ENCODE measurements around the gene IFNA5.
A peak's percentile ranks its signal among the peaks of the same experiment; 100 is the strongest.

IFNA5 gene

DNA sequence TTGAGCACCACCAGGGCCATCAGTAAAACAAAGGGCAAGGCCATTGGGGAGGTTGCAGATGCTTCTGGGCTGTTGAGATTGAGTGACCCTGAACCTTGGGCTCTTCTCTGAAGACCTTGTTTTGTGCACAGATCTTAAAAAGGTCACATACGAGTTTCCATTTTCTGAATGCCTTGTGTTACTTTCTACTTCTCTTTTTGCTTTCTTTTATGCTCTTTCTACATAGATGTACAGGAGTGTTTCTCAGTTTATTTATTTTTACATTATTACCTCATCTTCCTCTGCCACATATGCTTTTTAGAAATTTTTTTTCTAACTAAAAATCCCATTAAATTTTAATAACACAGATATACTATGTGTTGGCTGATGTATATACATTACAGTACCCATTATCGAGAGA is at the start of gene IFNA5:
IFNA5 (minus strand) TSS at position 101 of the 400 bp plus-strand sequence; CDS start at position 44, 57 bp downstream.
- Histone ChIP-seq H3K27me3 (replicated peaks; ENCODE audit: control insufficient read depth, insufficient read depth, low read length) (no peaks in the 10 kb centered on the region), H3K36me3 (ENCODE audit: control insufficient read depth, insufficient read depth, low read length, severe bottlenecking) (no peaks in the 10 kb centered on the region), H3K4me3 (ENCODE audit: low read length) (no peak within 1 kb of the TSS), H3K9me3 (ENCODE audit: control insufficient read depth, low read length) (no peaks in the 10 kb centered on the region), H3K4me1 (ENCODE audit: control insufficient read depth, insufficient read depth, low read length) (no peaks in the 10 kb centered on the region), H3K9ac (ENCODE audit: low read length) (no peak within 1 kb of the TSS)
- no peak for DNase-seq (ENCODE audit: low read depth)

DNA sequence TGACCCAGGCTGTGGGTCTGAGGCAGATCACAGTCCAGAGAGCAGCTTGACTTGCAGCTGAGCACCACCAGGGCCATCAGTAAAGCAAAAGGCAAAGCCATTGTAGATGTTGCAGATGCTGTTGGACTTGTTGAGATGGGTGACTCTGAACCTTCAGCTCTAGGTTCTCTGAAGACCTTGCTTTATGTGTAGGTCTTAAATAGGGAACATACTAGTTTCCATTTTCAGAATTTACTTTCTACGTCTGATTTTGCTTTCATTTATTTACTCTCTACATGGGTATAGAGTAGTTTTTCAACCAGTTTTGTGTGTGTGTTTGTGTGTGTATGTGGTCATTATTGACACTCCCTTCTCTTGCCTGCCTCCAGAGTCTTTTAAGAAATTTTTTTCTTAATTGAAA is 45.7 kb upstream of the IFNA5 start, which contains the start of gene IFNA6:
IFNA6 (minus strand) TSS at position 101 of the 400 bp plus-strand sequence; CDS start at position 101, 0 bp downstream.
- Histone ChIP-seq H3K9ac (ENCODE audit: low read length) (no peak within 1 kb of the TSS), H3K4me1 (ENCODE audit: control insufficient read depth, insufficient read depth, low read length) (no peaks in the 10 kb centered on the region), H3K36me3 (ENCODE audit: control insufficient read depth, insufficient read depth, low read length, severe bottlenecking) (no peaks in the 10 kb centered on the region), H3K9me3 (ENCODE audit: control insufficient read depth, low read length) (no peaks in the 10 kb centered on the region), H3K27me3 (replicated peaks; ENCODE audit: control insufficient read depth, insufficient read depth, low read length) (no peaks in the 10 kb centered on the region), H3K4me3 (ENCODE audit: low read length) (no peak within 1 kb of the TSS)
- no peak for DNase-seq (ENCODE audit: low read depth)

DNA sequence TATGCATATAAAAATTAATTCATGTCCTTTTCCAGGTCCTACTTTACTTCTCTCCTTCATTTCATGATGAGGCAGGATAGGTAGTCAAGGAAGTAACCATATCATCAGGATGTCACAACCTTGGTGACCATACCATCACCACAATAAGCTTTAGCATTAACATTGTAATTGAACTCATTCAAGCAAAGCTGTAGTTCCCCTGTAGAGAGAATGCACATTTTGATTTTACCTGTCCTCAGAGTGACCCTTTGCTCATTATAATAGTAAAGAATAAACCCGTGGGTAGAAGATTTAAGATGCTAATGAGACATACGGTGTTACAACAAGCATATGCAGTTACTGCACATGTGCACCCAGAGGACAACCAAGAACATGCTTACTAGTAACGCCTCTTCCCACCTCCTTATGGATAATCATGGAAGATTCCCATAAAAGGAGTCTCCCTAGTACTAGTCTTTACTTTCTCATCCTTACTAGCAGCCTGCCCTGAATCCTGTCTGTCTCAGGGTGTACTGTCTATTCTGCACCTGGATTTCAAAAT is 43.4 kb upstream of the IFNA5 start:
- H3K36me3 ChIP-seq (ENCODE audit: control insufficient read depth, insufficient read depth, low read length, severe bottlenecking): no peaks in the 10 kb centered on the region
- H3K4me3 ChIP-seq (ENCODE audit: low read length): no peak overlapping the region
- H3K4me1 ChIP-seq (ENCODE audit: control insufficient read depth, insufficient read depth, low read length): no peaks in the 10 kb centered on the region
- peaks cover 6% of the 10 kb centered on the region for H3K9me3 ChIP-seq (ENCODE audit: control insufficient read depth, low read length)
- no peak overlapping the region for H3K9ac ChIP-seq (ENCODE audit: low read length)
- no peaks in the 10 kb centered on the region for H3K27me3 ChIP-seq (replicated peaks; ENCODE audit: control insufficient read depth, insufficient read depth, low read length)
- DNase-seq (ENCODE audit: low read depth): no peak

DNA sequence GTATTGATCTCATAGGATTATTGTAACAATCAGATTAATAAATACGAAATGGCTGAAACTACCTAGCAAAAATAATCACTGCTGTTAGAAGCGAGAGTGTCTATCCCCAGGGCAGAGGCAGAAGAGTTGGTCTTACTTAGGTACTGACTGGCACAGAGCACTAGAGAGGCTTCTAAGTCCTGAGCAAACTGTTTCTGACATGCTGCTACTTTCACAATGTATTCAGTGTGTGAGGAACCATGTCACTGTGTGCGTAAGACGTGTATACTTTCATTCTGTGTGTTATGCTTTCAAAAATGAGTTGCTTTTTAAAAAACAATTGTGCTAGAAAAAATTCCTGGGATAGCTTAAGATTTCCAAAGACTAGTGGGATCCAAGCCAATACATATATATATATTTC is 35.6 kb upstream of the IFNA5 start:
- Histone ChIP-seq H3K9ac (ENCODE audit: low read length) (no peak overlapping the region), H3K36me3 (ENCODE audit: control insufficient read depth, insufficient read depth, low read length, severe bottlenecking) (no peaks in the 10 kb centered on the region), H3K9me3 (ENCODE audit: control insufficient read depth, low read length) (peaks cover 11% of the 10 kb centered on the region), H3K4me1 (ENCODE audit: control insufficient read depth, insufficient read depth, low read length) (no peaks in the 10 kb centered on the region), H3K4me3 (ENCODE audit: low read length) (no peak overlapping the region), H3K27me3 (replicated peaks; ENCODE audit: control insufficient read depth, insufficient read depth, low read length) (no peaks in the 10 kb centered on the region)
- DNase-seq (ENCODE audit: low read depth): no peak

DNA sequence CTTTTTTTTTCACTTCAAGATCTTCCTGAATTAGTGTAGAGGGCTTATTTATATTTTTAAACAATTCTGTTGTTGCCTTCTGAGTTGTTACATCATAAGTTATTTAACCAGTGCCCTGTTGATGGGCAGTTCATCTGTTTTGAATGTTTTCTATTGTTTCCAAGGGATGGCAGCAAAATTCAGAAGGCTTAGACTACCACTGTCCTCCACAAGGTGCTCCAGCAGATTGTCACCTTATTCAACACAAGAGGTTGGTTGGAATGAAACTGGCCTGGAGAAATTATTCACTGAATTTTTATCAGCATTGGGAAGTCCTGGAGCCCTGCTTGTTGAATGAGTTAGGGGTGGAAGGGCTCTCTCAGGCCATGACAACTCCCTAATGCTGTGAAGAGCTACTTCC is 31.3 kb upstream of the IFNA5 start:
- H3K9me3 ChIP-seq (ENCODE audit: control insufficient read depth, low read length): no peaks in the 10 kb centered on the region
- H3K4me1 ChIP-seq (ENCODE audit: control insufficient read depth, insufficient read depth, low read length): peaks cover 27% of the 10 kb centered on the region
- H3K36me3 ChIP-seq (ENCODE audit: control insufficient read depth, insufficient read depth, low read length, severe bottlenecking): no peaks in the 10 kb centered on the region
- no peaks in the 10 kb centered on the region for H3K27me3 ChIP-seq (replicated peaks; ENCODE audit: control insufficient read depth, insufficient read depth, low read length)
- no peak overlapping the region for H3K4me3 ChIP-seq (ENCODE audit: low read length)
- DNase-seq (ENCODE audit: low read depth): no peak
- H3K9ac ChIP-seq (ENCODE audit: low read length): no peak overlapping the region

DNA sequence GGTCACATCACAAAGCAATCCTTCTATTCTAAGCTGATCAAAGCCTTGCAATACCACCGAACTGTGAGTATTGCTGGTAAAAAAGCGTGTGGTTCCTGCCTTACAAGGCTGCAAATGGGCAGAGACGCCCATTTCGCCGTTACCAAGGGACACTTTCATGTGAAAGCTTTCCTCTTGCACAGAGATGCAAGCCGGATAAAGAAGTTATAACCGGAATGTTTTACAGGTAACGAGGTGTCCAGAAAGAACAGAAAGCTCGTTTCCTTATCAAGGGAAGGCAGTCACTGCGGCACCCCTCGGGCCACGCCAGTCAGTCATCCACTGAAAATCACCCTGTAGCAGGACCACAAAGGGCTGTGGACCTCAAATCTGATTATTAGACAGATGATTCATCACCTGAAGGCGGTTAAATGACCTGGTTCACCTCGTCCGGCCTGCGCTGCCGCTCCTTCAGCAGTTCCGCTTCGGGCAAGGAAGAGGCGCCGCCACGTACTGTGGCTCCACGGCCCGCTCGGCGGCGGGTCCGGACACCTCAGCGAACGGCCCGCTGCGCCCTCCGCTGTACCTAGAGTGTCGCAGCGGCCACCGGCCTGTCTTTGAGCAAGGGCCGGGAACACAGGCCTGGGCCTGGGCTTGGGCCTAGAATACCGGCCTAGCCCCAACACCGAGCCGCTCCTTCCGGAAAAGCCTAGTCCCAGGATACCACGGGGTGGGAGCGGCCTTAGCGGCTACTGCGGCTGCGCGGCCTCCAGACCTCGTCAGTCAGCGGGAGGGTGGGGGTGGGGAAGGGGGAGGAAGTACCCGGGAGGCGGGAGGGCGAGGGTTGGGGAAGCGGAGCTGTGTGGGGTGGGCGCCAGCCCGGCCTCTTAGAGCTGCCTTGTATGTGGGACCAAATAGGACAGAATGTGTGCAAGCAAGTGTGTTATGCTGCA is 29.9 kb upstream of the IFNA5 start, which contains the start of gene KLHL9:
KLHL9 (minus strand) TSS at position 704 of the 932 bp plus-strand sequence; CDS start at position 159, 545 bp downstream.
- Histone ChIP-seq H3K4me1 (ENCODE audit: control insufficient read depth, insufficient read depth, low read length) (peaks cover 42% of the 10 kb centered on the region), H3K9ac (ENCODE audit: low read length) (peak within 1 kb of the TSS; percentile 99), H3K4me3 (ENCODE audit: low read length) (peak within 1 kb of the TSS; percentile 92), H3K9me3 (ENCODE audit: control insufficient read depth, low read length) (no peaks in the 10 kb centered on the region), H3K36me3 (ENCODE audit: control insufficient read depth, insufficient read depth, low read length, severe bottlenecking) (no peaks in the 10 kb centered on the region), H3K27me3 (replicated peaks; ENCODE audit: control insufficient read depth, insufficient read depth, low read length) (no peaks in the 10 kb centered on the region)
- DNase-seq (ENCODE audit: low read depth): peak; percentile 98

DNA sequence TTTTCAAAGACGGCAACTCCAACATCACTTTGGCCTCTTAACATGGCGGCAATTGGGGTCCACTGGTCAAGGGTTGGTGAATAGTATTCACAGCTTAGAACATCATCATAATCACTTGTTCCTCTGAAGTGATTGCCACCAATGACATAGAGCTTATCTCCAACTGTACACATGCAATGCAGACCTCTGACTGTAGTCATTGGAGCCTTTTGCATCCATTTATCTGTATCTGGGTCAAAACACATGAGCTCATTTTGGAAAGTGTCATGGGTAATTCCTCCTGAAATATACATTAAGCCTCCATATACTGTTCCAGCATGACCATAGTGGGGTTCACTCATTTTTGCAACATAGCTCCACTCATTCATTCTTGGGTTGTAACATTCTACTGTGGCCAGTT is 28.1 kb upstream of the IFNA5 start:
- Histone ChIP-seq H3K27me3 (replicated peaks; ENCODE audit: control insufficient read depth, insufficient read depth, low read length) (no peaks in the 10 kb centered on the region), H3K9me3 (ENCODE audit: control insufficient read depth, low read length) (no peaks in the 10 kb centered on the region), H3K36me3 (ENCODE audit: control insufficient read depth, insufficient read depth, low read length, severe bottlenecking) (no peaks in the 10 kb centered on the region), H3K4me1 (ENCODE audit: control insufficient read depth, insufficient read depth, low read length) (peaks cover 55% of the 10 kb centered on the region), H3K9ac (ENCODE audit: low read length) (no peak overlapping the region), H3K4me3 (ENCODE audit: low read length) (peak overlapping the region; percentile 92)
- no peak for DNase-seq (ENCODE audit: low read depth)

DNA sequence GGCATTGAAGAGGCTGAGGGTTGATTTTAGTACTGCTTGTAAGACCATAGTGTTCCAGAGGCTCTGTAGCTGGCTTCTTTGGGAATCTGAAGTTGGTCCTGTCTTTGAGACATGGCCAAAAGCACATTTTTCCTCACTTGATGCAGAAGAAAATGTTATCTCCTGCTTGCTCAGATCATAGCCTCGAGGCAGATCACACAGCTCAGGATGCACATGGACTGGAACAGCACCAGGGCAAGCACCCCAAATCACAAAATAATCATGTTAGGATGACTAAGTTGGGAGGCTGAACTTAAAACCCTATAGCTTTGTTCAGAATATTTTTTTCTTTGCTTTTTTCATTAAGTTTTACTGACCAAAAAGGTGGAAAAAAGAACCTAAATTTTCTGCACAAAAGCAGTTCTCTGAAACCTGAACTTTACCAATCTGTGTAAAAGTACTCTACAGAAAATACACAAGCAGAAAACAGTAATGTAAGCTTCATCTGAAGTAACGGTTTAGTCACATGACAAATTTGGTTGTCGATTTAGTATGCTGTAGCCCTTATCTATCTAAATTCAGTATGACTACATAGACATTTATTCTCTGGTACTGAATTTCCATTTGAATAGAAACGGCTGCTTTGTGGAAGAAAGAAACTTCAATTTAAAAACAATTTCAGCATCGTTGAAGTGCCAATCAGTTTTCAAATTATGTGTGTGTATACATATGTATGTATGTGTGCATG is 26.7 kb upstream of the IFNA5 start:
- H3K36me3 ChIP-seq (ENCODE audit: control insufficient read depth, insufficient read depth, low read length, severe bottlenecking): no peaks in the 10 kb centered on the region

DNA sequence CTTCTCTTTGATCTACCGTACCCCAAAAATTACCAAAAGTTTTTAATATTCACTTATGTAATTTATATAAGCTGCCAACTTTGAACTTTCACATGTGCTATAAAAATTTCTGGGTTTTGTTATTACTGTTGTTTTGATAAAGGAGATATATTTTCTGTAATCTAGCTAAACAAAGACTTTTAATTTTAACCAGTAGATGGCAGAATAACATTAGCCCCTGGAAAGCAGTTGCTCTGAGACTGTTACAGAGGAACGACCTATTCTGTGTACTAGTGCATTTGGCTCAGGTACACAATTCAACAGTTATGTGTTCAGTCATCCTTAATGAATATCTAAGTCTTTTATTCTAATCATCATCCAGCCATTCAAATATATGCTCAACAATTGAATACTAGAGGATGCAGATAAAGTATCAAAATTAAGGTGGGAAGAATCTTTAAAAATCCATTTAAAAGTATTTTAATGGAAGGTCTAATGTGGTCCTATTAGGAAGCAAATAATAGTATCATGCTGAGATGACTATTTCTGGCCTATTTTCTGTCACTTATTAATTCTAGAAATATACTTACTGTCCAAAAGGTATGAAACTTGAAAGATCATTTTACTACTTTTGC is 21.5 kb upstream of the IFNA5 start:
- DNase-seq (ENCODE audit: low read depth): peak; percentile 78
- no peaks in the 10 kb centered on the region for H3K9me3 ChIP-seq (ENCODE audit: control insufficient read depth, low read length)
- H3K4me1 ChIP-seq (ENCODE audit: control insufficient read depth, insufficient read depth, low read length): peaks cover 30% of the 10 kb centered on the region
- peaks cover 24% of the 10 kb centered on the region for H3K36me3 ChIP-seq (ENCODE audit: control insufficient read depth, insufficient read depth, low read length, severe bottlenecking)
- no peak overlapping the region for H3K9ac ChIP-seq (ENCODE audit: low read length)
- no peak overlapping the region for H3K4me3 ChIP-seq (ENCODE audit: low read length)
- H3K27me3 ChIP-seq (replicated peaks; ENCODE audit: control insufficient read depth, insufficient read depth, low read length): no peaks in the 10 kb centered on the region

More for the DNA sequence above, 26.7 kb upstream of the IFNA5 start:
- no peak for DNase-seq (ENCODE audit: low read depth)
- peaks cover 55% of the 10 kb centered on the region for H3K4me1 ChIP-seq (ENCODE audit: control insufficient read depth, insufficient read depth, low read length)
- no peaks in the 10 kb centered on the region for H3K9me3 ChIP-seq (ENCODE audit: control insufficient read depth, low read length)
- H3K4me3 ChIP-seq (ENCODE audit: low read length): peak overlapping the region; percentile 92
- H3K27me3 ChIP-seq (replicated peaks; ENCODE audit: control insufficient read depth, insufficient read depth, low read length): no peaks in the 10 kb centered on the region
- peak overlapping the region; percentile 14 for H3K9ac ChIP-seq (ENCODE audit: low read length)

DNA sequence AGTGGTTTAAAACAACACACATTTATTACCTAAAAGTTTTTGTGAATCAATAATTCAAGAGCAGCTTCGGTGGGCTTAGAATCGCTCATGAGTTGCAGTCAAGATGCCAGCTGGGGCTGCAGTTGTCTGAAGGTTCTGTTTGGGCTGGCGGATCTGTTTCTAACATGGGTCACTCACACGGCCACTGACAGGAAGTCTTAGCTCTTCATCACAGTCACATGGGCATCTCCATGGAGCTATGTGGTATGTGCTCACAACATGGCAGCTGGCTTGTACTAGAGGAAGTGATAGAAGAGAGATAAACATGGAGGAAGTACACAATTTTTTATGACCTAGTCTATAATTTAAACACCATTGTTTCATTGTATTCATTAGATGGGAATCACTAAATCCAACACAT is 18.9 kb upstream of the IFNA5 start:
- H3K9me3 ChIP-seq (ENCODE audit: control insufficient read depth, low read length): no peaks in the 10 kb centered on the region
- DNase-seq (ENCODE audit: low read depth): no peak
- H3K4me1 ChIP-seq (ENCODE audit: control insufficient read depth, insufficient read depth, low read length): peaks cover 8% of the 10 kb centered on the region
- no peak overlapping the region for H3K9ac ChIP-seq (ENCODE audit: low read length)
- H3K36me3 ChIP-seq (ENCODE audit: control insufficient read depth, insufficient read depth, low read length, severe bottlenecking): peaks cover 27% of the 10 kb centered on the region
- no peak overlapping the region for H3K4me3 ChIP-seq (ENCODE audit: low read length)
- H3K27me3 ChIP-seq (replicated peaks; ENCODE audit: control insufficient read depth, insufficient read depth, low read length): no peaks in the 10 kb centered on the region

All from adipocyte (in vitro differentiated cells).